ENCODE measurements around the gene NR1D2.

NR1D2 gene

GRCh38 chr3:23966328-23966727, 21.2 kb downstream of the NR1D2 start:
- no peak for DNase-seq (ENCODE audit: low read depth)

- DNase-seq (ENCODE audit: low read depth): peak; percentile 80
These were observed 23.5 kb downstream of the NR1D2 start for GRCh38 chr3:23968463-23969184.

- DNase-seq (ENCODE audit: low read depth): no peak
These were observed 24.3 kb downstream of the NR1D2 start for GRCh38 chr3:23969393-23969792.

GRCh38 chr3:23971684-23972083, 26.6 kb downstream of the NR1D2 start:
- DNase-seq (ENCODE audit: low read depth): no peak

GRCh38 chr3:23976555-23976954, 31.5 kb downstream of the NR1D2 start:
- DNase-seq (ENCODE audit: low read depth): no peak

- DNase-seq (ENCODE audit: low read depth): no peak
These were observed 34.5 kb downstream of the NR1D2 start for GRCh38 chr3:23979569-23979968.

- peak; percentile 10 for DNase-seq (ENCODE audit: low read depth)
These were observed 36.0 kb downstream of the NR1D2 start for GRCh38 chr3:23981136-23981535.

- peak; percentile 15 for DNase-seq (ENCODE audit: low read depth)
These were observed 36.9 kb downstream of the NR1D2 start for GRCh38 chr3:23981955-23982354.

GRCh38 chr3:23984934-23985333, 39.8 kb downstream of the NR1D2 start:
- no peak for DNase-seq (ENCODE audit: low read depth)

GRCh38 chr3:23985747-23986544, 40.9 kb downstream of the NR1D2 start:
- DNase-seq (ENCODE audit: low read depth): no peak

- DNase-seq (ENCODE audit: low read depth): no peak
These were observed 42.3 kb downstream of the NR1D2 start for GRCh38 chr3:23987356-23987755.

GRCh38 chr3:23991306-23991682, 46.2 kb downstream of the NR1D2 start:
- no peak for DNase-seq (ENCODE audit: low read depth)

- DNase-seq (ENCODE audit: low read depth): no peak
These were observed 46.9 kb downstream of the NR1D2 start for GRCh38 chr3:23991683-23992628.

GRCh38 chr3:23993556-23994243, 48.6 kb downstream of the NR1D2 start:
- DNase-seq (ENCODE audit: low read depth): no peak

GRCh38 chr3:23994244-23994569, 49.1 kb downstream of the NR1D2 start:
- DNase-seq (ENCODE audit: low read depth): no peak

- DNase-seq (ENCODE audit: low read depth): no peak
These were observed 50.1 kb downstream of the NR1D2 start for GRCh38 chr3:23995219-23995618.

- no peak for DNase-seq (ENCODE audit: low read depth)
These were observed 51.0 kb downstream of the NR1D2 start for GRCh38 chr3:23996095-23996524.

- peak; percentile 67 for DNase-seq (ENCODE audit: low read depth)
These were observed 54.0 kb downstream of the NR1D2 start for GRCh38 chr3:23999012-23999641.

- no peak for DNase-seq (ENCODE audit: low read depth)
These were observed 57.0 kb downstream of the NR1D2 start for GRCh38 chr3:24002129-24002528.

- no peak for DNase-seq (ENCODE audit: low read depth)
These were observed 58.4 kb downstream of the NR1D2 start for GRCh38 chr3:24003466-24003865.

- peak; percentile 10 for DNase-seq (ENCODE audit: low read depth)
These were observed 59.3 kb downstream of the NR1D2 start for GRCh38 chr3:24004171-24004938.

Data from ELR (cell line).